Body of pancreas (tissue), 4 donors: ENCODE results near the gene PIGH. TPM values are rescaled to one million over a fixed set of nuclear protein-coding genes. Genes with fewer than 3 reads are reported as not detected.
"Not testable (repeated sequence)": the region's sequence is repeated elsewhere in the genome, so short reads cannot be mapped to it uniquely, and the experiment has no call there.

ENCODE experiments used
- ATAC-seq: fragments of 150-250 bp; one replicate; pipeline ENCODE4 v1.9.1; 2016
- DNase-seq, 4 donors: peaks; one replicate each; pipeline ENCODE4 v3.0.0-alpha.2; 2019
- H3K27ac ChIP-seq, 4 donors: fragments of 200-600 bp; sonication (generic); 1 replicate in 3 of 4; 2 replicates in 1 of 4; pipeline versions ENCODE4 v1.5.1 to v1.6.1; 2016 to 2019; ENCODE audit warnings: mild to moderate bottlenecking in 1 of 4, mixed read lengths in 1 of 4, moderate library complexity in 1 of 4
- H3K27me3 ChIP-seq, 2 donors: fragments of 200-600 bp; sonication (generic); one replicate each; pipeline ENCODE4 v1.6.0; 2016; ENCODE audit warnings: mild to moderate bottlenecking in 1 of 2
- H3K36me3 ChIP-seq, 2 donors: fragments of 200-600 bp; sonication (generic); replicated peaks in 1 of 2; 2 replicates each; pipeline ENCODE4 v1.5.1; 2016; ENCODE audit warnings: low read depth in 2 of 2; ENCODE audit not compliant: insufficient read depth in 1 of 2
- H3K4me1 ChIP-seq: fragments of 200-600 bp; sonication (generic); one replicate; pipeline ENCODE4 v1.6.0; 2016
- H3K4me3 ChIP-seq, 2 donors: fragments of 200-600 bp; sonication (generic); 1 replicate in 1 of 2; 2 replicates in 1 of 2; pipeline ENCODE4 v1.5.1; 2016 to 2019
- H3K9me3 ChIP-seq, 3 donors: fragments of 200-600 bp; sonication (generic); 1 replicate in 2 of 3; 2 replicates in 1 of 3; pipeline ENCODE4 v1.5.1; 2016
- CTCF ChIP-seq, 7 experiments: fragments of 450-650 bp in 4 of 7; fragments of 200-600 bp in 3 of 7; sonication (generic) in 3 of 7; IDR thresholded peaks; one replicate each; pipeline ENCODE4 v1.5.1; 2016 to 2019; ENCODE audit warnings: antibody characterized with exemption in 7 of 7
- POLR2A ChIP-seq, 3 donors: fragments of 450-650 bp; IDR thresholded peaks; one replicate each; pipeline ENCODE4 v1.6.1; 2016; ENCODE audit warnings: antibody characterized with exemption in 3 of 3, mild to moderate bottlenecking in 2 of 3
- WGBS, 2 donors: methylation state at CpG; one replicate each; pipeline ENCODE4 v1.1.5; 2017; 5-methylcytosine and 5-hydroxymethylcytosine counted together
- intact Hi-C: fragments of 100-400 bp; cut with DNase I; formaldehyde crosslinking; loops from one replicate; pipeline ENCODE4 v1.15.1; 2023
- total RNA-seq, 2 donors: library from RNA; depleted of rRNA; stranded (reverse); fragments of >200 nt; gene quantifications; one replicate each; pipeline ENCODE4 v1.1.0, GENCODE V29; 2016

PIGH gene
- total RNA-seq, 2 donors from 2014 or later, result 14.2 to 30.1 TPM

GRCh38 chr14:67633451-67634147 lies 33.5 kb upstream of the PIGH start:
- ATAC-seq (no peak), DNase-seq (no peak)
- WGBS, 2 donors, result 84 to 85% methylated on average over 5 of the region's 5 CpGs
- Histone ChIP-seq H3K27ac (no peak overlapping the region), H3K27me3 (no peaks in the 10 kb centered on the region), H3K36me3 (no peaks in the 10 kb centered on the region), H3K4me3 (no peak overlapping the region), H3K9me3 (no peaks in the 10 kb centered on the region), H3K4me1 (no peaks in the 10 kb centered on the region)
- intact Hi-C loops, result no loop called here
- no peak for TF ChIP-seq POLR2A (IDR thresholded peaks at IDR 0.05)
- TF ChIP-seq CTCF (IDR thresholded peaks at IDR 0.05), result no peak

- WGBS, 2 donors, result 75 to 90% methylated on average over 5 of the region's 5 CpGs
These were observed 30.9 kb upstream of the PIGH start for GRCh38 chr14:67630938-67631337.

GRCh38 chr14:67630186-67630585 lies 30.1 kb upstream of the PIGH start:
- Histone ChIP-seq H3K9me3 (no peaks in the 10 kb centered on the region), H3K27me3 (no peaks in the 10 kb centered on the region), H3K4me1 (no peaks in the 10 kb centered on the region), H3K36me3 (no peaks in the 10 kb centered on the region), H3K27ac (no peak overlapping the region), H3K4me3 (no peak overlapping the region)
- DNase-seq (no peak), ATAC-seq (no peak)
- WGBS, 2 donors, result 82 to 84% methylated on average over 4 of the region's 4 CpGs
- intact Hi-C loops, result no loop called here
- no peak for TF ChIP-seq CTCF (IDR thresholded peaks at IDR 0.05)
- no peak for TF ChIP-seq POLR2A (IDR thresholded peaks at IDR 0.05)

More at GRCh38 chr14:67630938-67631337, 30.9 kb upstream of the PIGH start:
- ATAC-seq (no peak), DNase-seq (no peak)
- Histone ChIP-seq H3K36me3 (no peaks in the 10 kb centered on the region), H3K27ac (no peak overlapping the region), H3K27me3 (no peaks in the 10 kb centered on the region), H3K4me3 (no peak overlapping the region), H3K4me1 (no peaks in the 10 kb centered on the region), H3K9me3 (no peaks in the 10 kb centered on the region)
- intact Hi-C loops, result no loop called here
- TF ChIP-seq CTCF (IDR thresholded peaks at IDR 0.05) (no peak), POLR2A (IDR thresholded peaks at IDR 0.05) (no peak)

GRCh38 chr14:67627519-67627918 lies 27.5 kb upstream of the PIGH start:
- Histone ChIP-seq H3K36me3 (no peaks in the 10 kb centered on the region), H3K4me1 (no peaks in the 10 kb centered on the region), H3K4me3 (no peak overlapping the region), H3K27ac (no peak overlapping the region), H3K9me3 (no peaks in the 10 kb centered on the region), H3K27me3 (no peaks in the 10 kb centered on the region)
- no peak for DNase-seq
- ATAC-seq, result no peak
- intact Hi-C loops, result no loop called here
- no peak for TF ChIP-seq CTCF (IDR thresholded peaks at IDR 0.05)
- no peak for TF ChIP-seq POLR2A (IDR thresholded peaks at IDR 0.05)

- H3K27me3 ChIP-seq, H3K4me3 ChIP-seq, H3K27ac ChIP-seq, H3K4me1 ChIP-seq, intact Hi-C loops, DNase-seq, H3K36me3 ChIP-seq, H3K9me3 ChIP-seq, ATAC-seq: not testable (repeated sequence)
- 81 to 95% methylated on average over 1 of the region's 1 CpG for WGBS, 2 donors
These were observed 26.1 kb upstream of the PIGH start for GRCh38 chr14:67626131-67626530.
